Medulla oblongata (tissue), 1 donor: ENCODE measurements around the gene CIB4.
"Not testable (repeated sequence)": the region's sequence is repeated elsewhere in the genome, so short reads cannot be mapped to it uniquely, and the experiment has no call there.

Source experiments
- DNase-seq: peaks from one replicate; pipeline ENCODE4 v3.0.0-alpha.2; 2015; ENCODE audit errors: extremely low spot score

Gene CIB4

GRCh38 chr2:26666671-26667070, 25.5 kb upstream of the CIB4 start:
- no peak for DNase-seq

GRCh38 chr2:26665296-26665695, 24.1 kb upstream of the CIB4 start:
- DNase-seq, result not testable (repeated sequence)

GRCh38 chr2:26660363-26660962, 19.3 kb upstream of the CIB4 start:
- DNase-seq, result no peak

DNA sequence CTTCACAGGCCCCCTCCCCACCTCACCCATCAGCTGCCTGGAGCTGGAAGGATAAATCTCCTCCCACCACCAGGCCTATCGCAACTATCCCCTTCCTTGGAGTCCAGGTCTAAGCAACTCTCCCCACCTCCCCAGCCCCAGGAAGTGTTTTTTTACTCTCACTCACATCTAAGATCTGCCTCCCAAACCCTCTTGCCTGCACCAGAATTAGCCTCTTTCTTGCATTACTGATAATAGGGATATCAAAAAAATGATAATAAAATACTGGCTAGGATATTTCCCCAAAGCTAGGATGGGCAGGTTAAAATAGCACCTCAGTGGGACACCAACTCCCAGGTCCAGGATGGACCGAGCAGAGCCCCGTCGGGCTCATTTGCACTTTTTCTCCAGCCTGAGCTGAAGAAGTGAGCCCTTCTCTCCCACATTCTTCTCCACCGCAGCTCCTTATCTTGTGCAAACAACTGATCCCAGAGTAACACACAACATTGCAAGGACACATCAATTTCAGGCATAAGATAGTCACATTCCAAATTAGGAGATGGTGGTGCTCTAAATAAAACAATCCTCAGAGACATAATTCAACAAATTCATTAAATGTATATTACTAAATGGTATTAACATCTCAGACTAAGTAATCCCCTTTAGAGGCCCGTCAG, 17.7 kb upstream of the CIB4 start:
- no peak for DNase-seq

DNA sequence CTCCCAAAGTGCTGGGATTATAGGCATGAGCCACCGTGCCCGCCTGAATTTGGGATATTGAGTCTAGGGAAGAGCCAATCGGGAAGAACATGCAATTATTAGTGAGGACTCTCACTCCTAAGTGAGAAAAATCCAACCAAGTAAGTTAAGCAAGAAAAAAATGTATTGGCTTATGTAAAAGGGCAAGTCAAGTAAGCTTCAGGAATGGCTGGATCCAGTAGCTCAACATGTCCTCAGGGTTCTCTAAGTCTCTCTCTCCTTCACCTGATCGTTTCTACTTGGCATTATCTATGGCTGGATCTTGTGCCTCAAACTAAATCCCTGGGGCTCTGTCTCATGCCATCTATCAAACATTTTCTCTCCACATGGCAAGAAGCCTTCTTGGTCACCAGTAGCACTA, 16.1 kb upstream of the CIB4 start:
- DNase-seq, result no peak

GRCh38 chr2:26655611-26656195, 14.5 kb upstream of the CIB4 start:
- DNase-seq, result no peak

DNA sequence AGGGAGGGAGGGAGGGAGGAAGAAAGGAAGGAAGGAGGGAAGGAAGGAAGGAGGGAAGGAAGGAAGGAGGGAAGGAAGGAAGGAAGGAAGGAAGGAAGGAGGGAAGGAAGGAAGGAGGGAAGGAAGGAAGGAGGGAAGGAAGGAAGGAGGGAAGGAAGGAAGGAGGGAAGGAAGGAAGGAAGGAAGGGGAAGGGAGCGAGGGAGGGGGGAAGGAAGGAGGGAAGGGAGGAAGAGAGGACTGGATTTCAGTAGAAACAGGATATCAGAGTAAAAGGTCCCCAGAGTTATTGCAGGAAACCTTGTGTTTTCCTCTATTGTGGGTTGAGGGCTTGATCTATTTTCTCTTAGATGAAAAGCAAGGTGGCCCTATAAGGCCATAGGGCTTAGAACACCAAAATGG, 14.0 kb upstream of the CIB4 start:
- DNase-seq, result not testable (repeated sequence)

DNA sequence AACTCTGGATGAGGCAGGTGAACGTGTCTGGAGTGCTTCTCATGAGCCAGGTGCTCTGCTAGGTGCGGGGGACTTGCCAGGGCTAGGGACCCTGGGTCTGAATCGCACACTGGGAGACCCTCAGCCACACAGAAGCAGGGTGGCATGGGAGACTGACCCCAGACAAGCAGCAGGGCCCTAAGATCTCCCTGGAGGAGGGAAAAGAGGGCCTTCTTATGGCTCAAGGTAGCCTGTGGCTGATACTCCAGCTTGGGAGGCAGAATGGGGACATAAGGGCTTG, 12.8 kb upstream of the CIB4 start:
- DNase-seq, result no peak

DNA sequence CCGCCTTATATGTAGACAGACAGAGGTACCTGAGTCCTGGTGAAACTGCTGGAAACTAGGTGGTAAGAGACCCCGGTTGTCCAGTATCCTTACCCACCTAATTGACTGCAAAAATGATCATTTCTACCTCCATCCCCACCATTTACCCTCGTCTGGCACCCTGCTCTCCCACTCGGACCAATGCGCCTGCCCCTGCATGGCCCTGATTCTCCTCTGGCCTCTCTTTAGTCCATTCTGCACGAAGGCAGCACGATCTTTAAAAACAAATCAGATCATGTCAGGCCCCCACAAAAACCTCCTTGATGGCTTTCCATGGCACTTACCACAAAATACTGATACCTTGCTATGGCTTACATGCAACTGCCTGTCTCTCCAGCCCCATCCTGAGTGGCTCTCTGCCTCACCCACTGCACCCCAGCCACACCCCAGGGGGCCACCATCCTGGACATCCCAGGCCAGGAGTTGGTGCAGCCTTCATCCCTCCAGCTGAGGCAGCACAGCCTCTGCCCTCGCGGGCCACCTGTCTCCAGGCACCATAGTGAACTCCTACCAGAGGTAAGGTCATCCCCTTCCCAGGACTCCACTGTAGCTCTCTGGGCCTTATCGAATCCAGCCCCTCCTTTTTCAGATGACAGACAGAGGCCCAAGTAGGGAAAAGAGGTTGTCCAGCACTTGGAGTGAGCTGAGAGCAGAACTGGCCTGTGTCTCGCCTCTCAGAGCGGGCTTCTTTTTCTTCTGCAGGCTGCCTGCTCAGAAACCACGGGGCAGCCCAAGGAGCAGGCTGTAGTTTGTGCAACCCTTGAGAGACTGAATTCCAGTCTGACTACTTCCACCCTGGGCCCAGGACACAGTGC, 12.3 kb upstream of the CIB4 start:
- DNase-seq, result no peak

- no peak for DNase-seq
Observed at GRCh38 chr2:26652361-26653041, 11.3 kb upstream of the CIB4 start.

- no peak for DNase-seq
Observed at GRCh38 chr2:26651799-26652198, 10.6 kb upstream of the CIB4 start.

DNA sequence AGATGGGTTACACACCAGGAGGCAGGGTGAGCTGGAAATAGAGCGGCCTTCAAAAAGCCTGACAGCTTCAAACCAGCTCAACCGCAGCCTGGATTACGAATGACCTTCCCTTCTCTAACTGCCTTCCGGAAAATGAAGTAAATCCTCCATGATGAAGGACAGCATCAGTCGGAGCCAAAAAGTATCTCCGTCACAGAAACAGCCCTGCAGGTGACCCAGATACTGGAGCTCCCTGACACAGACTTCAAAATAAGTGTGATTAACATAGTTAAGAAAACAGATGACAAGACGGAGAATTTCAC, 10.3 kb upstream of the CIB4 start:
- no peak for DNase-seq

DNA sequence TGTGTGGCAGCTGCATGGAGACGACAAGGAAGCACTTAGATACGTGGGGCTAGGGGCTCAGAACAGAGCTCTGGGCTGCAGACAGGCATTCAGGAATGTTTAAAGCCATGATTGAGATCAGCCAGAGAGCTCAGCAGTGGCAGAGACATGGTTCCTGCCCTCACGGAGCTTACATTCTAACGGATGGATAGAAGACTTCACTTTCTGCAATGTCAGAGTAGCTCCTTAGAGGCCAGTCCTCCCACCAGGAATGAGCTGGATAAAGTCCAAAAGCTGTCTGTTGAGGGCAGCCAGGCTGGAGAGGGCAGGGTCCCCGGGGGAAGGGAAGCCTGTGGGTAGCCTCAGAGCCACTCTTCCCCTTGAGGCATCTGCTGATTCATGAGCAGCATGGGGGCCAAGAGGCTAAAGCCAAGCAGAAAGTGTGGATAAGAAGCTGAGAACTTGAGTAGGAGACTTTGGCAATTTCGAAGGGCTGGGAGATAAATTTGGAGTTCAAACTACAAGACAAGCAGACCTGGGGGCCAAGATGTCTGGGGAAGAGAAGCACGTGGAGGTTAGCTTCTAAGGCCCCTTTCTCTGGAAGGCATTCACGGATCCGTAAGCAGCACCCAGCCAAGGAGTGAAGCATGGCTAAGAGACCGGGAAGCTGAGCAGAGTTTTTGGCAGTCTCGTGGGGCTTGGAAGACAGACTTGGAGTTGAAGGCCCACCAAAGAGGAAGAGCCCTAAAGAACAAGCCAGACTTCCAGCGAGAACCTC, 9.7 kb upstream of the CIB4 start:
- no peak for DNase-seq

GRCh38 chr2:26649992-26650712, 9.0 kb upstream of the CIB4 start:
- DNase-seq, result no peak

GRCh38 chr2:26649322-26649721, 8.2 kb upstream of the CIB4 start:
- no peak for DNase-seq

DNA sequence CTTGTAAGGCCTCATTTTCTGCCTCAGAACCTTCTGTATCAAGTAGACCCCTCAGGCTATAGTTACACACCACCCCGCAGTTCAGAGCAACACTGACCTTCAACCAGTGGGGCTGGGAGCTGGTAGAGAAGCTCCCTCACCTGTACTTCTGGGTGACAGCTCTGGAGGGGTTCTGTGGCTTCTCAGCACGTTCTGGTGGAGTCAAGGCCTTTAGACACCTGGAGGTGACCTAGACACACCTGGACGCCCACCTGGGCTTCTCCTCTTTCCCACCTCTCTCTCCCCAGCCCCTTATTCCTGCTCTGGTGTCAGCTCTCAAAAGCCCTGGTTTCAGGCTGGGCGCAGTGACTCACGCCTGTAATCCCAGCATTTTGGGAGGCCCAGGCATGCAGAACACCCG, 7.3 kb upstream of the CIB4 start:
- no peak for DNase-seq

DNA sequence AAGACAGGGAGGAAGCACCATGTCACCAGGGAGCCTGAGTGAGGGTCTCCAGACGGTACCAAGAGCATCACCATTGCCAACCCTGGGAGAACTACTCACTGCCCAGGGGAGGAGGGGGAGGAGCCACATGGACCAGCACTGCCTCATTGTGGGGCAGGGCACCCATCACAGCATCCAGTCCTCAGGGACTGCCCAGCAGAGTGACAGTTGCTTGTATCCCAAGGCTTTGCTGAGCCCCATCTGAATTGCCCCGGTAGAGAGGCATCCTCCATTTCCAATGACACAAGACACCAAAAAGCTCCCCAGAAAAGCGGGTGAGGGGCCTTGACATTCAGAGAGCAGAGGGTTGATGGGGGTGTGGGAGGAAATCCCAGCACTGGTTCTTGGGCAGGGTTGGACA, 6.8 kb upstream of the CIB4 start:
- DNase-seq, result no peak

DNA sequence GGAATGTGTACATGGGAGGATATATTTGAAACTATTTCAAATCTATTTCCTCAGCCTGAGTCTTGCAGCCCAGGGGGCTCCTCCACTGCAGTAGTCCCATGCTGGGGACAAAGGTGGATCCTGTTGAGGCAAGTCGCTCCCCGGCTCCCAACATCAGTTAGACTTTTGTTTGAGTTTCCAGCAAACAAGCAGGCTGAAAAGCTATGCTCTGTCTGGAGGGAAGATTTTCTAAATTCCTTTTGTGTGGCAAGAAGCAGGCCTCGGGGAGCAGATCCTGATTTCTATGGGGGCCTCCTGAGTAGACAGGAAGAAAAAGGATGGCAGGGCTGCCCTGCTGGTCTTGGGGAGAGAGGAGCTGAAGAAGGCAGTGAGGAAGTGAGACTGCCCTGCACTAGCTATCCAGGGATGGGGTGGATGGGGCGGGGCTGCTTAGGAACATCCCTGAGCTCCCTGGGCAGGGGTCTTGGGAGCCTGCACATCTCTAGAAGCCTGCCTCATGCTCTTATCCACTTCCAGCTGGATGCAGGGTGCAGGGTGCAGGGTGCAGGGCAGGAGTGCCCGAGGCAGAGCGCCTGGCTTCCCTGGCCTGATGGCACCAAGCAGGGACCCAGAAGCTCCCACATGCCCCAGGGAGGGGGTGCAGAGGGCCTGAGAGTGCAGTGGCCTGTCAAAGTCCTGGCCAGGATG, 6.0 kb upstream of the CIB4 start:
- DNase-seq, result no peak

GRCh38 chr2:26645762-26646161, 4.6 kb upstream of the CIB4 start:
- no peak for DNase-seq

- no peak for DNase-seq
Observed at GRCh38 chr2:26644188-26644835, 3.1 kb upstream of the CIB4 start.
